HCT116 (cell line): Measurements from ENCODE around the gene SMG6. TPM values are rescaled to one million over a fixed set of nuclear protein-coding genes. Genes with fewer than 3 reads are reported as not detected.

Experiments used
- ATAC-seq: fragments of 200-7000 bp; cut with Tn5 transposase; 2 replicates; pipeline ENCODE4 v1.9.1; 2020; ENCODE audit warnings: mild to moderate bottlenecking, moderate library complexity
- BruUV-seq: library from RNA; stranded (reverse); fragments of 400-500 nt; replicated peaks from 2 replicates; lab custom pipeline; 2021; lab: Mats Ljungman, UMichigan
- CTCF ChIA-PET: fragments of 300-600 bp; sonication (Branson Sonifier 250); formaldehyde crosslinking; loops from one replicate; lab custom pipeline; 2021; ENCODE audit warnings: antibody characterized with exemption; lab: Charles Lee
- POLR2A ChIA-PET: fragments of 300-600, 350-600 bp; sonication (Branson Sonifier 250); formaldehyde crosslinking; loops from one replicate; lab custom pipeline; 2021; ENCODE audit warnings: antibody characterized with exemption; lab: Charles Lee
- RAD21 ChIA-PET, 2 experiments: fragments of 300-600 bp; sonication (Branson Sonifier 250); formaldehyde crosslinking; loops; one replicate each; lab custom pipeline; 2023; ENCODE audit warnings: low total read pairs in 2 of 2; ENCODE audit not compliant: uncharacterized antibody in 2 of 2, unreplicated experiment in 2 of 2, low non-redundant PET in 1 of 2; lab: Charles Lee
- DNase-seq: peaks from one replicate; pipeline ENCODE4 v3.0.0-alpha.2; 2010; ENCODE audit warnings: low read depth, low spot score
- H2AFZ ChIP-seq: fragments of 200-600 bp; shearing (Covaris generic), sonication (generic); 2 replicates; pipeline ENCODE4 v1.6.1; 2017; ENCODE audit warnings: low read depth, mixed run types, mixed read lengths, antibody characterized with exemption, low read length; ENCODE audit not compliant: poor library complexity, severe bottlenecking
- H3K27ac ChIP-seq: 2 replicates; pipeline ENCODE4 v1.5.1; 2012; ENCODE audit warnings: low read depth, low read length
- H3K27me3 ChIP-seq: fragments of 200-600 bp; sonication (generic); 2 replicates; pipeline ENCODE4 v1.6.1; 2016; ENCODE audit warnings: mixed run types, low read length, mixed read lengths; ENCODE audit not compliant: insufficient read depth
- H3K36me3 ChIP-seq, 2 experiments: fragments of 200-500 bp in 1 of 2; fragments of 200-600 bp in 1 of 2; sonication (Bioruptor generic) in 1 of 2; sonication (generic) in 1 of 2; 2 replicates each; pipeline versions ENCODE4 v1.5.1 to v1.6.1; 2014 to 2016; ENCODE audit warnings: low read length in 2 of 2, inconsistent platforms in 1 of 2, mixed read lengths in 1 of 2, mixed run types in 1 of 2; ENCODE audit not compliant: insufficient read depth in 2 of 2, control insufficient read depth in 1 of 2
- H3K4me1 ChIP-seq, 2 experiments: fragments of 200-600 bp in 1 of 2; sonication (generic) in 1 of 2; 2 replicates each; pipeline versions ENCODE4 v1.5.1 to v1.6.1; 2012 to 2017; ENCODE audit warnings: low read length in 2 of 2, inconsistent platforms in 1 of 2, mild to moderate bottlenecking in 1 of 2, mixed read lengths in 1 of 2, mixed run types in 1 of 2, moderate library complexity in 1 of 2; ENCODE audit not compliant: insufficient read depth in 2 of 2, control insufficient read depth in 1 of 2
- H3K4me2 ChIP-seq: fragments of 200-600 bp; sonication (generic); 2 replicates; pipeline ENCODE4 v1.6.1; 2017; ENCODE audit warnings: mixed run types, low read length, mixed read lengths
- H3K4me3 ChIP-seq, 2 experiments: fragments of 200-600 bp in 1 of 2; sonication (generic) in 1 of 2; replicated peaks in 1 of 2; 2 replicates each; pipeline ENCODE4 v1.5.1; 2011 to 2016; ENCODE audit warnings: low read length in 2 of 2, control low read depth in 1 of 2, low read depth in 1 of 2, mild to moderate bottlenecking in 1 of 2, mixed read lengths in 1 of 2, mixed run types in 1 of 2
- H3K79me2 ChIP-seq: fragments of 200-600 bp; sonication (generic); 2 replicates; pipeline ENCODE4 v1.6.1; 2017; ENCODE audit warnings: mild to moderate bottlenecking, mixed run types, low read length, moderate library complexity, mixed read lengths; ENCODE audit not compliant: insufficient read depth
- H3K9ac ChIP-seq: fragments of 200-600 bp; sonication (generic); 2 replicates; pipeline ENCODE4 v1.6.1; 2016; ENCODE audit warnings: low read length, mixed read lengths
- H3K9me2 ChIP-seq: fragments of 200-600 bp; sonication (generic), shearing (Covaris generic); 2 replicates; pipeline ENCODE4 v1.6.1; 2017; ENCODE audit warnings: mixed run types, mild to moderate bottlenecking, moderate library complexity; ENCODE audit not compliant: insufficient read depth
- H3K9me3 ChIP-seq, 2 experiments: fragments of 200-500 bp in 1 of 2; fragments of 200-600 bp in 1 of 2; sonication (Bioruptor generic) in 1 of 2; sonication (generic) in 1 of 2; 2 replicates each; pipeline ENCODE4 v1.6.1; 2014 to 2017; ENCODE audit warnings: low read length in 2 of 2, mixed read lengths in 2 of 2, inconsistent platforms in 1 of 2, low read depth in 1 of 2, mild to moderate bottlenecking in 1 of 2, mixed run types in 1 of 2, moderate library complexity in 1 of 2; ENCODE audit not compliant: control insufficient read depth in 1 of 2, insufficient read depth in 1 of 2
- H4K20me1 ChIP-seq: fragments of 200-600 bp; sonication (generic), shearing (Covaris generic); 2 replicates; pipeline ENCODE4 v1.6.1; 2017; ENCODE audit warnings: mixed run types, mild to moderate bottlenecking, moderate library complexity; ENCODE audit not compliant: insufficient read depth
- EGR1 ChIP-seq: IDR thresholded peaks from 2 replicates; pipeline ENCODE4 v1.6.1; 2012; ENCODE audit warnings: low read depth
- ELF1 ChIP-seq: IDR thresholded peaks from 2 replicates; pipeline ENCODE4 v1.6.1; 2012; ENCODE audit warnings: low read depth, borderline replicate concordance
- EZH2 ChIP-seq: fragments of 200-600 bp; sonication (generic); IDR thresholded peaks from 2 replicates; pipeline ENCODE4 v1.6.1; 2017; ENCODE audit warnings: antibody characterized with exemption, mixed run types
- EZH2phosphoT487 ChIP-seq: fragments of 200-600 bp; IDR thresholded peaks from 2 replicates; pipeline ENCODE4 v1.6.1; 2018; ENCODE audit warnings: antibody characterized with exemption, borderline replicate concordance
- FOSL1 ChIP-seq: IDR thresholded peaks from 2 replicates; pipeline ENCODE4 v1.6.1; 2012; ENCODE audit warnings: low read depth
- JUND ChIP-seq: IDR thresholded peaks from 2 replicates; pipeline ENCODE4 v1.6.1; 2012
- POLR2A ChIP-seq: IDR thresholded peaks from 2 replicates; pipeline ENCODE4 v1.7.0; 2011; ENCODE audit warnings: borderline replicate concordance; ENCODE audit not compliant: insufficient read depth, insufficient read length; ENCODE audit errors: extremely low read depth
- POLR2AphosphoS5 ChIP-seq: IDR thresholded peaks from 2 replicates; pipeline ENCODE4 v1.6.1; 2011; ENCODE audit warnings: mild to moderate bottlenecking, low read depth, low read length, moderate library complexity
- RAD21 ChIP-seq: IDR thresholded peaks from 2 replicates; pipeline ENCODE4 v1.6.1; 2012; ENCODE audit warnings: low read depth, mild to moderate bottlenecking
- SIN3A ChIP-seq: IDR thresholded peaks from 2 replicates; pipeline ENCODE4 v1.6.1; 2012; ENCODE audit warnings: low read depth
- SP1 ChIP-seq: IDR thresholded peaks from 2 replicates; pipeline ENCODE4 v1.6.1; 2012; ENCODE audit warnings: low read depth
- SRF ChIP-seq: IDR thresholded peaks from 2 replicates; pipeline ENCODE4 v1.6.1; 2012; ENCODE audit warnings: low read depth
- TCF7L2 ChIP-seq: IDR thresholded peaks from 2 replicates; pipeline ENCODE4 v1.7.0; 2011; ENCODE audit warnings: borderline replicate concordance, inconsistent platforms; ENCODE audit not compliant: insufficient read depth, insufficient read length; ENCODE audit errors: extremely low read depth
- YY1 ChIP-seq: IDR thresholded peaks from 2 replicates; pipeline ENCODE4 v1.6.1; 2011; ENCODE audit warnings: low read length, low read depth, moderate library complexity, mild to moderate bottlenecking; ENCODE audit not compliant: insufficient replicate concordance; ENCODE audit errors: extremely low read depth
- ZNF274 ChIP-seq: fragments of 200-500 bp; sonication (Bioruptor generic); IDR thresholded peaks from 2 replicates; pipeline ENCODE4 v1.6.1; 2014; ENCODE audit warnings: mild to moderate bottlenecking, low read depth, low read length, inconsistent platforms
- intact Hi-C: fragments of 100-400 bp; cut with micrococcal nuclease; formaldehyde crosslinking; loops from 2 replicates; pipeline ENCODE4 v1.10.0; 2022
- total RNA-seq: library from RNA; stranded (reverse); gene quantifications from one replicate; pipeline ENCODE4 v1.2.1, GENCODE V29; 2021; ENCODE audit not compliant: unreplicated experiment
- TF ChIP-seq, protein P1 (sequence below): IDR thresholded peaks from 2 replicates; pipeline ENCODE4 v1.6.1; 2012; ENCODE audit warnings: low read depth
- TF ChIP-seq, protein P2 (sequence below): IDR thresholded peaks from 2 replicates; pipeline ENCODE4 v1.6.1; 2011; ENCODE audit warnings: mild to moderate bottlenecking, low read length, moderate library complexity; ENCODE audit not compliant: insufficient replicate concordance; ENCODE audit errors: extremely low read depth
- TF ChIP-seq, protein P3 (sequence below): IDR thresholded peaks from 2 replicates; pipeline ENCODE4 v1.6.1; 2012

SMG6 gene
- total RNA-seq, 1 experiment from 2014 or later, result 23.1 TPM

DNA sequence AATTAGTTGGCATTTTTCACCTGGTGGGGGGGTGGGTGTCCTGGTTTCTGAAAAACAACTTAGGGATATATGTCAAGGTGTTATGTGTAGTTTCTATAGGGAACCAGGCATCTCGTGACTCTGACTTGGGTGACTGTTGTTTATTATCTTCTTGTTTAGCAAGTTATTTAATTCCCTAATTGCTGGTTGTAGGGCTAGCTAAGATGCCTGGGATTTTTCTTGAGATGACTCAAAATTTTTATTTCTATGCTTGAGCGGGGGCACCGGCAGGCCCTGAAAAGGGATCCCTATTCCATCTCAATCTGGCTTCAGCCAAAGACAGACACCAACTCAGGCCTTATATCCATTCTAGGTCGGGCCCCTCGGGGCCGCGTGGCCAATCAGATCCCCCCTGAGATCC lies 270.4 kb downstream of the SMG6 start:
- Histone ChIP-seq H3K9ac (no peak overlapping the region), H3K4me3 (no peak overlapping the region), H3K9me3 (no peaks in the 10 kb centered on the region), H3K36me3 (no peaks in the 10 kb centered on the region; a peak in 1 of 4 replicates), H3K9me2 (no peaks in the 10 kb centered on the region), H3K27me3 (no peaks in the 10 kb centered on the region), H4K20me1 (no peaks in the 10 kb centered on the region), H3K27ac (no peak overlapping the region), H2AFZ (no peak overlapping the region), H3K79me2 (peaks cover 9% of the 10 kb centered on the region; the same call in 1 of the 2 replicates), H3K4me2 (no peak overlapping the region), H3K4me1 (peaks cover 11 to 12% of the 10 kb centered on the region in 2 experiments; a peak in 3 of 4 replicates)
- no peak for DNase-seq
- no peak for ATAC-seq
- BruUV-seq, result no TSS peak
- ChIA-PET RAD21 (no interaction called here), POLR2A (no interaction called here), CTCF (interaction anchor here (0.7 to 2.2 kb wide), 2 partner anchors 124 to 459 kb away, joined by 3 to 10 read pairs; no protein-coding TSS in a partner anchor)
- TF ChIP-seq POLR2AphosphoS5, result no peak
- TF ChIP-seq, protein P1, sequence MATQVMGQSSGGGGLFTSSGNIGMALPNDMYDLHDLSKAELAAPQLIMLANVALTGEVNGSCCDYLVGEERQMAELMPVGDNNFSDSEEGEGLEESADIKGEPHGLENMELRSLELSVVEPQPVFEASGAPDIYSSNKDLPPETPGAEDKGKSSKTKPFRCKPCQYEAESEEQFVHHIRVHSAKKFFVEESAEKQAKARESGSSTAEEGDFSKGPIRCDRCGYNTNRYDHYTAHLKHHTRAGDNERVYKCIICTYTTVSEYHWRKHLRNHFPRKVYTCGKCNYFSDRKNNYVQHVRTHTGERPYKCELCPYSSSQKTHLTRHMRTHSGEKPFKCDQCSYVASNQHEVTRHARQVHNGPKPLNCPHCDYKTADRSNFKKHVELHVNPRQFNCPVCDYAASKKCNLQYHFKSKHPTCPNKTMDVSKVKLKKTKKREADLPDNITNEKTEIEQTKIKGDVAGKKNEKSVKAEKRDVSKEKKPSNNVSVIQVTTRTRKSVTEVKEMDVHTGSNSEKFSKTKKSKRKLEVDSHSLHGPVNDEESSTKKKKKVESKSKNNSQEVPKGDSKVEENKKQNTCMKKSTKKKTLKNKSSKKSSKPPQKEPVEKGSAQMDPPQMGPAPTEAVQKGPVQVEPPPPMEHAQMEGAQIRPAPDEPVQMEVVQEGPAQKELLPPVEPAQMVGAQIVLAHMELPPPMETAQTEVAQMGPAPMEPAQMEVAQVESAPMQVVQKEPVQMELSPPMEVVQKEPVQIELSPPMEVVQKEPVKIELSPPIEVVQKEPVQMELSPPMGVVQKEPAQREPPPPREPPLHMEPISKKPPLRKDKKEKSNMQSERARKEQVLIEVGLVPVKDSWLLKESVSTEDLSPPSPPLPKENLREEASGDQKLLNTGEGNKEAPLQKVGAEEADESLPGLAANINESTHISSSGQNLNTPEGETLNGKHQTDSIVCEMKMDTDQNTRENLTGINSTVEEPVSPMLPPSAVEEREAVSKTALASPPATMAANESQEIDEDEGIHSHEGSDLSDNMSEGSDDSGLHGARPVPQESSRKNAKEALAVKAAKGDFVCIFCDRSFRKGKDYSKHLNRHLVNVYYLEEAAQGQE, result no peak
- TF ChIP-seq EZH2, result no peak
- TF ChIP-seq, protein P2, sequence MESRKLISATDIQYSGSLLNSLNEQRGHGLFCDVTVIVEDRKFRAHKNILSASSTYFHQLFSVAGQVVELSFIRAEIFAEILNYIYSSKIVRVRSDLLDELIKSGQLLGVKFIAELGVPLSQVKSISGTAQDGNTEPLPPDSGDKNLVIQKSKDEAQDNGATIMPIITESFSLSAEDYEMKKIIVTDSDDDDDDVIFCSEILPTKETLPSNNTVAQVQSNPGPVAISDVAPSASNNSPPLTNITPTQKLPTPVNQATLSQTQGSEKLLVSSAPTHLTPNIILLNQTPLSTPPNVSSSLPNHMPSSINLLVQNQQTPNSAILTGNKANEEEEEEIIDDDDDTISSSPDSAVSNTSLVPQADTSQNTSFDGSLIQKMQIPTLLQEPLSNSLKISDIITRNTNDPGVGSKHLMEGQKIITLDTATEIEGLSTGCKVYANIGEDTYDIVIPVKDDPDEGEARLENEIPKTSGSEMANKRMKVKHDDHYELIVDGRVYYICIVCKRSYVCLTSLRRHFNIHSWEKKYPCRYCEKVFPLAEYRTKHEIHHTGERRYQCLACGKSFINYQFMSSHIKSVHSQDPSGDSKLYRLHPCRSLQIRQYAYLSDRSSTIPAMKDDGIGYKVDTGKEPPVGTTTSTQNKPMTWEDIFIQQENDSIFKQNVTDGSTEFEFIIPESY, result no peak
- TF ChIP-seq TCF7L2, result no peak
- TF ChIP-seq YY1, result no peak
- no peak for TF ChIP-seq ELF1
- no peak for TF ChIP-seq SP1
- TF ChIP-seq FOSL1, result no peak
- TF ChIP-seq ZNF274, result no peak
- TF ChIP-seq SRF, result no peak
- no peak for TF ChIP-seq POLR2A
- no peak for TF ChIP-seq EGR1
- TF ChIP-seq EZH2phosphoT487, result no peak
- TF ChIP-seq SIN3A, result no peak
- TF ChIP-seq RAD21, result no peak
- no peak for TF ChIP-seq JUND
- TF ChIP-seq, protein P3, sequence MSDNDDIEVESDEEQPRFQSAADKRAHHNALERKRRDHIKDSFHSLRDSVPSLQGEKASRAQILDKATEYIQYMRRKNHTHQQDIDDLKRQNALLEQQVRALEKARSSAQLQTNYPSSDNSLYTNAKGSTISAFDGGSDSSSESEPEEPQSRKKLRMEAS, result no peak
- intact Hi-C loops, result no loop called here
